Activated CD4-positive, alpha-beta T cell treated with anti-CD3 and anti-CD28 coated beads, Interleukin-2, amount 50 U/mL, for 16 hours (primary cell): ENCODE results near the gene ZC3H12C.
"Not testable (repeated sequence)": the region's sequence is repeated elsewhere in the genome, so short reads cannot be mapped to it uniquely, and the experiment has no call there.

Source experiments
- DNase-seq: peaks from one replicate; pipeline ENCODE4 v3.0.0-alpha.2; 2020

Gene ZC3H12C

GRCh38 chr11:110186867-110187266 is 93.7 kb downstream of the ZC3H12C start:
- DNase-seq, result no peak

GRCh38 chr11:110187731-110188130 is 94.5 kb downstream of the ZC3H12C start:
- DNase-seq, result no peak

GRCh38 chr11:110190885-110191284 is 97.7 kb downstream of the ZC3H12C start:
- no peak for DNase-seq

- DNase-seq, result peak; percentile 16
These were observed 99.6 kb downstream of the ZC3H12C start for GRCh38 chr11:110192604-110193282.

GRCh38 chr11:110194211-110194766 is 101.1 kb downstream of the ZC3H12C start:
- not testable (repeated sequence) for DNase-seq

GRCh38 chr11:110196241-110196754 is 103.1 kb downstream of the ZC3H12C start:
- no peak for DNase-seq

GRCh38 chr11:110196884-110197420 is 103.8 kb downstream of the ZC3H12C start:
- DNase-seq, result no peak

- DNase-seq, result no peak
These were observed 105.0 kb downstream of the ZC3H12C start for GRCh38 chr11:110198031-110198729.

GRCh38 chr11:110199184-110199981 is 106.2 kb downstream of the ZC3H12C start:
- DNase-seq, result no peak

GRCh38 chr11:110200241-110200640 is 107.0 kb downstream of the ZC3H12C start:
- DNase-seq, result no peak

- DNase-seq, result no peak
These were observed 107.6 kb downstream of the ZC3H12C start for GRCh38 chr11:110200836-110201235.

GRCh38 chr11:110207123-110207522 is 113.9 kb downstream of the ZC3H12C start:
- DNase-seq, result no peak

GRCh38 chr11:110208678-110209312 is 115.6 kb downstream of the ZC3H12C start:
- DNase-seq, result not testable (repeated sequence)

- DNase-seq, result not testable (repeated sequence)
These were observed 116.1 kb downstream of the ZC3H12C start for GRCh38 chr11:110209313-110209694.

- peak; percentile 33 for DNase-seq
These were observed 124.2 kb downstream of the ZC3H12C start for GRCh38 chr11:110217223-110217877.

- no peak for DNase-seq
These were observed 124.7 kb downstream of the ZC3H12C start for GRCh38 chr11:110217936-110218335.

GRCh38 chr11:110219006-110219785 is 126.0 kb downstream of the ZC3H12C start:
- DNase-seq, result no peak
